Measurements from ENCODE around the gene PPFIA1.
A peak's percentile ranks its signal among the peaks of the same experiment; 100 is the strongest.

PPFIA1 gene

GRCh38 chr11:70353329-70353728, 82.8 kb downstream of the PPFIA1 start:
- TF ChIP-seq, protein P1, sequence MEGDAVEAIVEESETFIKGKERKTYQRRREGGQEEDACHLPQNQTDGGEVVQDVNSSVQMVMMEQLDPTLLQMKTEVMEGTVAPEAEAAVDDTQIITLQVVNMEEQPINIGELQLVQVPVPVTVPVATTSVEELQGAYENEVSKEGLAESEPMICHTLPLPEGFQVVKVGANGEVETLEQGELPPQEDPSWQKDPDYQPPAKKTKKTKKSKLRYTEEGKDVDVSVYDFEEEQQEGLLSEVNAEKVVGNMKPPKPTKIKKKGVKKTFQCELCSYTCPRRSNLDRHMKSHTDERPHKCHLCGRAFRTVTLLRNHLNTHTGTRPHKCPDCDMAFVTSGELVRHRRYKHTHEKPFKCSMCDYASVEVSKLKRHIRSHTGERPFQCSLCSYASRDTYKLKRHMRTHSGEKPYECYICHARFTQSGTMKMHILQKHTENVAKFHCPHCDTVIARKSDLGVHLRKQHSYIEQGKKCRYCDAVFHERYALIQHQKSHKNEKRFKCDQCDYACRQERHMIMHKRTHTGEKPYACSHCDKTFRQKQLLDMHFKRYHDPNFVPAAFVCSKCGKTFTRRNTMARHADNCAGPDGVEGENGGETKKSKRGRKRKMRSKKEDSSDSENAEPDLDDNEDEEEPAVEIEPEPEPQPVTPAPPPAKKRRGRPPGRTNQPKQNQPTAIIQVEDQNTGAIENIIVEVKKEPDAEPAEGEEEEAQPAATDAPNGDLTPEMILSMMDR (IDR thresholded peaks at IDR 0.05; ENCODE audit: insufficient read depth, low read length): no peak

DNA sequence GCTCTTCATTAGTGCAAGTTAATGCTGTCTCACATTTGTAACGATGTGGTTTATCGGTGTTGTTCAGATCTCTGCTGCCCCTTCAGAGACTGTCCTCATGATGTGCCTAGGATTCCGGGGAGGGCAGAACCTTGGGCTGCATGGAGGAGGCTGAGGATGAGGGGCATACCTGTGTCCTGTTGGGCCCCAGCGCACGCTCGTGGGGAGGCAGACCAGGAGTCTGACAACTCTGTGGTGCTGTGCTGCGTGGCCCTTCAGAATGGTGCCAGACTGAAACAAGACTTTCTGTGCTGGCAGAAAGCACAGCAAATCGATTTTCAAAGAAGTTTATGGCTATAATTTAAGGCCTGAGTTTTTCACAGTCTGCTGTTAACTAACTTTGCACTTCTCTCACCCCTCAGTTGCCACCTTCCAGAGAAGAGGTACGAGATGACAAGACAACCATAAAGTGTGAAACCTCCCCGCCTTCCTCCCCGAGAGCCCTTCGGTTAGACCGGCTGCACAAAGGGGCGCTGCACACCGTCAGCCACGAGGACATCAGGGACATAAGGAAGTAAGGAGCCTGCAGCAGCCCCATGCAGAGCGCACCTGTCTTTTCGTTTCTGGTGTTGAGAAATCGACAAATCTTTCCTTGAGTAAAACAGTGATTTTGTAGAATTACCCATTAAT, 83.5 kb downstream of the PPFIA1 start:
- no peak for DNase-seq (ENCODE audit: low read depth in 1 of 2, low spot score in 1 of 2)
- TF ChIP-seq GABPA (IDR thresholded peaks at IDR 0.05; ENCODE audit: low read depth) (no peak), REST (IDR thresholded peaks at IDR 0.05; ENCODE audit: insufficient replicate concordance, low read depth) (no peak), POLR2AphosphoS5 (IDR thresholded peaks at IDR 0.05; ENCODE audit: low read depth) (no peak), SPI1 (IDR thresholded peaks at IDR 0.05; ENCODE audit: borderline replicate concordance, low read depth) (no peak)
- TF ChIP-seq, protein P1 (IDR thresholded peaks at IDR 0.05; ENCODE audit: insufficient read depth, low read length): no peak
- no peaks in the 10 kb centered on the region for H3K27me3 ChIP-seq (ENCODE audit: insufficient read depth, poor library complexity, severe bottlenecking)
- no peak overlapping the region for H3K27ac ChIP-seq (replicated peaks)
- H3K4me3 ChIP-seq (replicated peaks; ENCODE audit: insufficient read depth, low read length): no peak overlapping the region

More at GRCh38 chr11:70353329-70353728, 82.8 kb downstream of the PPFIA1 start:
- no peak for DNase-seq (ENCODE audit: low read depth in 1 of 2, low spot score in 1 of 2)
- Histone ChIP-seq H3K4me3 (replicated peaks; ENCODE audit: insufficient read depth, low read length) (no peak overlapping the region), H3K27ac (replicated peaks) (no peak overlapping the region), H3K27me3 (ENCODE audit: insufficient read depth, poor library complexity, severe bottlenecking) (no peaks in the 10 kb centered on the region)

GRCh38 chr11:70354629-70355028, 84.1 kb downstream of the PPFIA1 start:
- no peak for DNase-seq (ENCODE audit: low read depth in 1 of 2, low spot score in 1 of 2)
- Histone ChIP-seq H3K27ac (replicated peaks) (no peak overlapping the region), H3K4me3 (replicated peaks; ENCODE audit: insufficient read depth, low read length) (no peak overlapping the region), H3K27me3 (ENCODE audit: insufficient read depth, poor library complexity, severe bottlenecking) (no peaks in the 10 kb centered on the region)
- TF ChIP-seq SPI1 (IDR thresholded peaks at IDR 0.05; ENCODE audit: borderline replicate concordance, low read depth): no peak
- TF ChIP-seq POLR2AphosphoS5 (IDR thresholded peaks at IDR 0.05; ENCODE audit: low read depth): no peak
- no peak for TF ChIP-seq REST (IDR thresholded peaks at IDR 0.05; ENCODE audit: insufficient replicate concordance, low read depth)
- no peak for TF ChIP-seq GABPA (IDR thresholded peaks at IDR 0.05; ENCODE audit: low read depth)
- TF ChIP-seq, protein P1 (IDR thresholded peaks at IDR 0.05; ENCODE audit: insufficient read depth, low read length): no peak

DNA sequence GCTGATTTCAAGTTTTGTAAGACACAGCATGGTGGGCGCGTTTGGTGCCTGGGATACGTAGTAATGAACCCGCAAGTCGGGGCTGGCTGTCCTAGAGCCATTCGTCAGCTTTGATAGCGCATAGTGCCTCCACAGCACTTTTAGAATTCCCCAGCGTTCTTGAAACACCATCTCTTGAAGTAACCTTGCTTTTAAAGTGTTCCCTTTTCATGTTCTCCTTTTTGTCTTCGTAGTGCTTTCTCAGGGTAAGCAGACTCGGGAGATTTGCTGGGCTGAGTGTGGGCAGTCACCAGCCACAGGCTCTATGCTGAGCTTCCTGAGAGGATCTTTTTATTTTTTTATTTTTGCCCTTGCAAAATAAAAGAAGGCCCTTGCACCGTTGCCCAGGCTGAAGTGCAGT, 88.3 kb downstream of the PPFIA1 start:
- no peak overlapping the region for H3K4me3 ChIP-seq (replicated peaks; ENCODE audit: insufficient read depth, low read length)
- H3K27ac ChIP-seq (replicated peaks): no peak overlapping the region
- DNase-seq (ENCODE audit: low read depth in 1 of 2, low spot score in 1 of 2): peak in 1 of 2 experiments; percentile 49
- no peaks in the 10 kb centered on the region for H3K27me3 ChIP-seq (ENCODE audit: insufficient read depth, poor library complexity, severe bottlenecking)
- TF ChIP-seq SPI1 (IDR thresholded peaks at IDR 0.05; ENCODE audit: borderline replicate concordance, low read depth) (peak; percentile 55; the same call in 1 of the 2 replicates), POLR2AphosphoS5 (IDR thresholded peaks at IDR 0.05; ENCODE audit: low read depth) (no peak)

Data from HL-60 (cell line).